Panc1 (cell line): Measurements from ENCODE around the gene NLRP12. TPM values are rescaled to one million over a fixed set of nuclear protein-coding genes. Genes with fewer than 3 reads are reported as not detected.

Experiments used
- ATAC-seq: fragments of 200-7000 bp; cut with Tn5 transposase; 2 replicates; pipeline ENCODE4 v1.9.1; 2020; ENCODE audit warnings: mild to moderate bottlenecking, moderate library complexity
- BruUV-seq: library from RNA; stranded (reverse); fragments of 400-500 nt; replicated peaks from 2 replicates; lab custom pipeline; 2021; lab: Mats Ljungman, UMichigan
- CTCF ChIA-PET: fragments of 300-600 bp; sonication (Branson Sonifier 250); formaldehyde crosslinking; loops from one replicate; lab custom pipeline; 2022; ENCODE audit warnings: antibody characterized with exemption; lab: Charles Lee
- POLR2A ChIA-PET: fragments of 300-600 bp; sonication (Branson Sonifier 250); formaldehyde crosslinking; loops from one replicate; lab custom pipeline; 2022; ENCODE audit warnings: antibody characterized with exemption; lab: Charles Lee
- DNase-seq: peaks from one replicate; pipeline ENCODE4 v3.0.0-alpha.2; 2010; ENCODE audit warnings: low read depth, low spot score
- H3K27ac ChIP-seq: 2 replicates; pipeline ENCODE4 v1.5.1; 2011; ENCODE audit warnings: mild to moderate bottlenecking, low read length, inconsistent platforms
- H3K27me3 ChIP-seq: fragments of 200-500 bp; sonication (Bioruptor generic); 2 replicates; pipeline ENCODE4 v1.6.0; 2014; ENCODE audit warnings: low read length, inconsistent platforms; ENCODE audit not compliant: control insufficient read depth, insufficient read depth
- H3K36me3 ChIP-seq: fragments of 200-500 bp; sonication (Bioruptor generic); 2 replicates; pipeline ENCODE4 v1.5.1; 2014; ENCODE audit warnings: inconsistent platforms, mild to moderate bottlenecking, low read length, moderate library complexity; ENCODE audit not compliant: control insufficient read depth, insufficient read depth
- H3K4me1 ChIP-seq: 2 replicates; pipeline ENCODE4 v1.5.1; 2011; ENCODE audit warnings: inconsistent platforms, mild to moderate bottlenecking, low read length, moderate library complexity; ENCODE audit not compliant: control insufficient read depth, insufficient read depth
- H3K4me3 ChIP-seq, 2 experiments: 2 replicates each; pipeline ENCODE4 v1.5.1; 2011 to 2012; ENCODE audit warnings: low read depth in 2 of 2, low read length in 2 of 2, mild to moderate bottlenecking in 2 of 2, inconsistent platforms in 1 of 2, moderate library complexity in 1 of 2
- H3K9me3 ChIP-seq: fragments of 200-500 bp; sonication (Bioruptor generic); 2 replicates; pipeline ENCODE4 v1.5.1; 2014; ENCODE audit warnings: low read depth, mild to moderate bottlenecking, inconsistent platforms, low read length, moderate library complexity; ENCODE audit not compliant: control insufficient read depth, insufficient read depth
- POLR2AphosphoS5 ChIP-seq: IDR thresholded peaks from 2 replicates; pipeline ENCODE4 v1.6.1; 2012; ENCODE audit warnings: mild to moderate bottlenecking, low read depth, low read length, moderate library complexity
- SIN3A ChIP-seq: IDR thresholded peaks from 2 replicates; pipeline ENCODE4 v1.6.1; 2012; ENCODE audit warnings: low read depth, mild to moderate bottlenecking, low read length, moderate library complexity, borderline replicate concordance; ENCODE audit not compliant: insufficient read depth
- TCF7L2 ChIP-seq: IDR thresholded peaks from 2 replicates; pipeline ENCODE4 v1.6.1; 2011; ENCODE audit warnings: mild to moderate bottlenecking, low read depth, low read length, inconsistent platforms
- in situ Hi-C: cut with HindIII; loops from 2 replicates; pipeline ENCODE4 v1.10.0; 2016; ENCODE audit warnings: low sequenced_read_pairs, low pct_unique_long_range_greater_than_20kb
- intact Hi-C: fragments of 100-400 bp; cut with micrococcal nuclease; formaldehyde crosslinking; loops from one replicate; pipeline ENCODE4 v1.10.0; 2022; ENCODE audit not compliant: unreplicated experiment
- total RNA-seq: library from RNA; stranded (reverse); gene quantifications from one replicate; pipeline ENCODE4 v1.2.1, GENCODE V29; 2021; ENCODE audit not compliant: unreplicated experiment
- TF ChIP-seq, protein P1 (sequence below), 2 experiments: IDR thresholded peaks; 2 replicates each; pipeline ENCODE4 v1.6.1; 2011 to 2012; ENCODE audit warnings: low read depth in 2 of 2, control low read depth in 1 of 2, low read length in 1 of 2, mild to moderate bottlenecking in 1 of 2, moderate library complexity in 1 of 2; ENCODE audit not compliant: insufficient read depth in 1 of 2
- TF ChIP-seq, protein P2 (sequence below): fragments of 450-650 bp; IDR thresholded peaks from 2 replicates; pipeline ENCODE4 v1.5.1; 2017; ENCODE audit warnings: mild to moderate bottlenecking

Gene NLRP12
- total RNA-seq, 1 experiment from 2014 or later: 0.05 TPM

DNA sequence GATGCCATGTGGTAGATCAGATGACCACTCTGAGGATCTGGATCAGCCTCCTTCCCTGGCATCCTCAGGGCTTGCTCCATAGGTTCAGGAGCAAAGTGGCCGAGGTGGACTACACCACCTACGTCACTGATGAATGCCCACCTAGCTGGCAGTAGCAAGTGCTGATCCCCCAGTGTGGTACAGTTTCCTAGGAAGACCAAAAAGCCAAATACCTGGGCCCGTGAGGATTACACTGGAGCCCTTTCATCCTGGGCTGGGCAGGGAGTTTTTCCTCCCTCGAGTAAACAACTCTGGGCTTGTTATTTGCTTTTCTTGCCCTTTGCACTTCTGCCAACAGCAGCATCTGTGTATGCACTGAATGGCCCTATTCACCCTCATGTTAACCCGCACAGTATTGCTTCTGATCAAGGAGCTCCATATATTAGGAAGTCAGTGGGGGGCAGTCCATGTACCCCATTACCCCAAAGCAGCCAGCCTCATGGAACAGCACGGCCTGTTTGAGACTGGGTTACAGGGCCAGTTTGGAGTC is 40.3 kb upstream of the NLRP12 start:
- in situ Hi-C loops (no loop called here), intact Hi-C loops (no loop called here)
- DNase-seq: no peak
- Histone ChIP-seq H3K27ac (peak overlapping the region; percentile 93), H3K9me3 (no peaks in the 10 kb centered on the region), H3K27me3 (no peaks in the 10 kb centered on the region), H3K4me3 (peak overlapping the region in 1 of 2 experiments; percentile 17; a peak in 2 of 4 replicates), H3K36me3 (no peaks in the 10 kb centered on the region; the same call in 1 of the 2 replicates), H3K4me1 (peaks cover 28% of the 10 kb centered on the region)
- CTCF ChIA-PET: no interaction called here
- TF ChIP-seq TCF7L2 (peak; percentile 99), POLR2AphosphoS5 (peak; percentile 83), SIN3A (0 out of 2 replicates have a peak, but pooled peaks have one; percentile 62)
- TF ChIP-seq, protein P1, sequence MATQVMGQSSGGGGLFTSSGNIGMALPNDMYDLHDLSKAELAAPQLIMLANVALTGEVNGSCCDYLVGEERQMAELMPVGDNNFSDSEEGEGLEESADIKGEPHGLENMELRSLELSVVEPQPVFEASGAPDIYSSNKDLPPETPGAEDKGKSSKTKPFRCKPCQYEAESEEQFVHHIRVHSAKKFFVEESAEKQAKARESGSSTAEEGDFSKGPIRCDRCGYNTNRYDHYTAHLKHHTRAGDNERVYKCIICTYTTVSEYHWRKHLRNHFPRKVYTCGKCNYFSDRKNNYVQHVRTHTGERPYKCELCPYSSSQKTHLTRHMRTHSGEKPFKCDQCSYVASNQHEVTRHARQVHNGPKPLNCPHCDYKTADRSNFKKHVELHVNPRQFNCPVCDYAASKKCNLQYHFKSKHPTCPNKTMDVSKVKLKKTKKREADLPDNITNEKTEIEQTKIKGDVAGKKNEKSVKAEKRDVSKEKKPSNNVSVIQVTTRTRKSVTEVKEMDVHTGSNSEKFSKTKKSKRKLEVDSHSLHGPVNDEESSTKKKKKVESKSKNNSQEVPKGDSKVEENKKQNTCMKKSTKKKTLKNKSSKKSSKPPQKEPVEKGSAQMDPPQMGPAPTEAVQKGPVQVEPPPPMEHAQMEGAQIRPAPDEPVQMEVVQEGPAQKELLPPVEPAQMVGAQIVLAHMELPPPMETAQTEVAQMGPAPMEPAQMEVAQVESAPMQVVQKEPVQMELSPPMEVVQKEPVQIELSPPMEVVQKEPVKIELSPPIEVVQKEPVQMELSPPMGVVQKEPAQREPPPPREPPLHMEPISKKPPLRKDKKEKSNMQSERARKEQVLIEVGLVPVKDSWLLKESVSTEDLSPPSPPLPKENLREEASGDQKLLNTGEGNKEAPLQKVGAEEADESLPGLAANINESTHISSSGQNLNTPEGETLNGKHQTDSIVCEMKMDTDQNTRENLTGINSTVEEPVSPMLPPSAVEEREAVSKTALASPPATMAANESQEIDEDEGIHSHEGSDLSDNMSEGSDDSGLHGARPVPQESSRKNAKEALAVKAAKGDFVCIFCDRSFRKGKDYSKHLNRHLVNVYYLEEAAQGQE (IDR thresholded peaks at IDR 0.05; ENCODE audit: insufficient read depth in 1 of 2, low read depth in 2 of 2, low read length in 1 of 2): no peak; a peak in 1 of 4 replicates
- TF ChIP-seq, protein P2, sequence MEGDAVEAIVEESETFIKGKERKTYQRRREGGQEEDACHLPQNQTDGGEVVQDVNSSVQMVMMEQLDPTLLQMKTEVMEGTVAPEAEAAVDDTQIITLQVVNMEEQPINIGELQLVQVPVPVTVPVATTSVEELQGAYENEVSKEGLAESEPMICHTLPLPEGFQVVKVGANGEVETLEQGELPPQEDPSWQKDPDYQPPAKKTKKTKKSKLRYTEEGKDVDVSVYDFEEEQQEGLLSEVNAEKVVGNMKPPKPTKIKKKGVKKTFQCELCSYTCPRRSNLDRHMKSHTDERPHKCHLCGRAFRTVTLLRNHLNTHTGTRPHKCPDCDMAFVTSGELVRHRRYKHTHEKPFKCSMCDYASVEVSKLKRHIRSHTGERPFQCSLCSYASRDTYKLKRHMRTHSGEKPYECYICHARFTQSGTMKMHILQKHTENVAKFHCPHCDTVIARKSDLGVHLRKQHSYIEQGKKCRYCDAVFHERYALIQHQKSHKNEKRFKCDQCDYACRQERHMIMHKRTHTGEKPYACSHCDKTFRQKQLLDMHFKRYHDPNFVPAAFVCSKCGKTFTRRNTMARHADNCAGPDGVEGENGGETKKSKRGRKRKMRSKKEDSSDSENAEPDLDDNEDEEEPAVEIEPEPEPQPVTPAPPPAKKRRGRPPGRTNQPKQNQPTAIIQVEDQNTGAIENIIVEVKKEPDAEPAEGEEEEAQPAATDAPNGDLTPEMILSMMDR: no peak
- BruUV-seq: no TSS peak
- POLR2A ChIA-PET: interaction anchor here (0.6 to 1.0 kb wide), 3 partner anchors 9 to 203 kb away, joined by 3 to 5 read pairs (median 3); no protein-coding TSS in a partner anchor
- peak; percentile 21 for ATAC-seq

DNA sequence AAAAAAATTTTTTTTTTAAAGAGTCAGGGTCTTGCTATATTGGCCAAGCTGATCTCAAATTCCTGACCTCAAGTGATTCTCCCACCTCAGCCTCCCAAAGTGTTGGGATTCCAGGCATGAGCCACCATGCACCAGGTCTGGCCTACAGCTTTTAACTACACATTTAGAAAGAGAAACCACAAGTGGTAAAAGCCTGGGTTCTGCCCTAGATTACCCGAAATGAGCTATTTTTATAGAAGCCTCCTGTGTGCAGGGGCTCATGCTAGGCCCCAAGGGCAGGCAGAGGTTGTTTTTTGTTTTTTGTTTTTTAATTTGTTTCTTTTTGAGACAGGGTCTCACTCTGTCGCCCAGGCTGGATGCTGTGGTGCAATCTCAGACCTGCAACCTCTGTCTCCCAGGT is 29.6 kb upstream of the NLRP12 start:
- no peak for TF ChIP-seq SIN3A
- TF ChIP-seq POLR2AphosphoS5: no peak
- TF ChIP-seq, protein P1 (IDR thresholded peaks at IDR 0.05; ENCODE audit: insufficient read depth in 1 of 2, low read depth in 2 of 2, low read length in 1 of 2): no peak
- TF ChIP-seq TCF7L2: no peak
- TF ChIP-seq, protein P2: no peak
- H3K4me3 ChIP-seq: no peak overlapping the region
- ChIA-PET POLR2A (interaction anchor here (0.5 to 1.0 kb wide), 5 partner anchors 12 to 48 kb away, joined by 3 to 14 read pairs (median 3); no protein-coding TSS in a partner anchor), CTCF (interaction anchor here (0.6 to 1.2 kb wide), 7 partner anchors 10 to 262 kb away, joined by 3 to 5 read pairs (median 4); partner anchors contain the start of gene TFPT)
- BruUV-seq: no TSS peak
- intact Hi-C loops: no loop called here
- no peaks in the 10 kb centered on the region for H3K4me1 ChIP-seq
- DNase-seq (no peak), ATAC-seq (no peak)
- no peaks in the 10 kb centered on the region for H3K27me3 ChIP-seq
- H3K36me3 ChIP-seq: no peaks in the 10 kb centered on the region
- in situ Hi-C loops: no loop called here
- no peak overlapping the region for H3K27ac ChIP-seq
- H3K9me3 ChIP-seq: no peaks in the 10 kb centered on the region
